Peyer's patch (tissue), 4 donors: ENCODE results near the gene OR52K1.

Experiments
- CTCF ChIP-seq, 6 experiments: fragments of 450-650 bp in 4 of 6; fragments of 200-600 bp in 2 of 6; sonication (generic) in 1 of 6; IDR thresholded peaks; one replicate each; pipeline ENCODE4 v1.5.1; 2017 to 2019; ENCODE audit warnings: antibody characterized with exemption in 6 of 6, mild to moderate bottlenecking in 3 of 6, moderate library complexity in 1 of 6
- POLR2A ChIP-seq, 2 donors: fragments of 450-650 bp; IDR thresholded peaks; one replicate each; pipeline ENCODE4 v1.5.1; 2017; ENCODE audit warnings: antibody characterized with exemption in 2 of 2, mild to moderate bottlenecking in 2 of 2, moderate library complexity in 2 of 2

- TF ChIP-seq CTCF (IDR thresholded peaks at IDR 0.05) (no peak), POLR2A (IDR thresholded peaks at IDR 0.05) (no peak)
These were observed 29.1 kb downstream of the OR52K1 start for GRCh38 chr11:4511282-4512245.
